MCF 10A (cell line): Measurements from ENCODE around the gene ABCC1. TPM values are rescaled to one million over a fixed set of nuclear protein-coding genes. Genes with fewer than 3 reads are reported as not detected.
A peak's percentile ranks its signal among the peaks of the same experiment; 100 is the strongest.

ENCODE experiments used
- BruUV-seq: library from RNA; stranded (reverse); fragments of 400-500 nt; replicated peaks from 2 replicates; lab custom pipeline; 2021; lab: Mats Ljungman, UMichigan
- CTCF ChIA-PET: fragments of 300-600 bp; sonication (Branson Sonifier 250); formaldehyde crosslinking; extraction: SDS; loops from one replicate; lab custom pipeline; 2021; ENCODE audit warnings: antibody characterized with exemption, inconsistent platforms; lab: Yijun Ruan, JAX
- POLR2A ChIA-PET: fragments of 300-600, 350-650 bp; sonication (Branson Sonifier 250); formaldehyde crosslinking; extraction: SDS; loops from one replicate; lab custom pipeline; 2020; ENCODE audit warnings: antibody characterized with exemption, inconsistent platforms; lab: Yijun Ruan, JAX
- DNase-seq: peaks from one replicate; pipeline ENCODE4 v3.0.0-alpha.2; 2018; ENCODE audit not compliant: unreplicated experiment
- H3K27ac Mint-ChIP-seq: one replicate; pipeline ENCODE4 v1.8.0; 2022; ENCODE audit warnings: mild to moderate bottlenecking, low read depth, mixed read lengths; ENCODE audit not compliant: unreplicated experiment
- H3K27me3 Mint-ChIP-seq: one replicate; pipeline ENCODE4 v1.8.0; 2022; ENCODE audit warnings: mixed read lengths; ENCODE audit not compliant: insufficient read depth, unreplicated experiment
- H3K36me3 Mint-ChIP-seq: one replicate; pipeline ENCODE4 v1.8.0; 2022; ENCODE audit warnings: mild to moderate bottlenecking, moderate library complexity, mixed read lengths; ENCODE audit not compliant: insufficient read depth, unreplicated experiment
- H3K4me1 Mint-ChIP-seq: one replicate; pipeline ENCODE4 v1.8.0; 2022; ENCODE audit warnings: mixed read lengths; ENCODE audit not compliant: insufficient read depth, unreplicated experiment
- H3K4me3 Mint-ChIP-seq: one replicate; pipeline ENCODE4 v1.8.0; 2022; ENCODE audit warnings: mild to moderate bottlenecking, moderate library complexity, mixed read lengths; ENCODE audit not compliant: unreplicated experiment
- H3K9me3 Mint-ChIP-seq: one replicate; pipeline ENCODE4 v1.8.0; 2022; ENCODE audit warnings: mixed read lengths; ENCODE audit not compliant: unreplicated experiment
- CTCF ChIP-seq: fragments of 200-600 bp; IDR thresholded peaks from one replicate; pipeline ENCODE4 v1.8.0; 2022; ENCODE audit warnings: antibody characterized with exemption, mild to moderate bottlenecking; ENCODE audit not compliant: unreplicated experiment
- intact Hi-C: fragments of 100-400 bp; cut with micrococcal nuclease; formaldehyde crosslinking; loops from 2 replicates; pipeline ENCODE4 v1.14.1; 2022
- total RNA-seq: library from RNA; stranded (reverse); gene quantifications from 2 replicates; pipeline ENCODE4 v1.2.3, GENCODE V29; 2022

Gene ABCC1
- total RNA-seq, 1 experiment from 2014 or later: 72.5 TPM

- H3K4me1 Mint-ChIP-seq: peaks cover 14% of the 10 kb centered on the region
- BruUV-seq: no TSS peak
- TF ChIP-seq CTCF: no peak
- CTCF ChIA-PET: interaction anchor here (0.7 to 1.1 kb wide), 3 partner anchors 68 to 144 kb away, joined by 3 to 10 read pairs (median 3); no protein-coding TSS in a partner anchor
- H3K36me3 Mint-ChIP-seq: peaks cover 9% of the 10 kb centered on the region
- DNase-seq: no peak
- POLR2A ChIA-PET: interaction anchor here (0.7 to 3.7 kb wide), 6 partner anchors 14 to 71 kb away, joined by 3 to 32 read pairs (median 6); partner anchors contain the start of gene CEP20
- H3K27me3 Mint-ChIP-seq: no peaks in the 10 kb centered on the region
- no peaks in the 10 kb centered on the region for H3K9me3 Mint-ChIP-seq
- intact Hi-C loops: loop anchor here (5.0 kb wide), 1 partner anchor 75 kb away; no protein-coding TSS in a partner anchor
- H3K27ac Mint-ChIP-seq: peak overlapping the region; percentile 42
- H3K4me3 Mint-ChIP-seq: no peak overlapping the region
These were observed 2.4 kb downstream of the ABCC1 start for GRCh38 chr16:15951852-15952251.

GRCh38 chr16:15952265-15952711 lies 2.9 kb downstream of the ABCC1 start:
- CTCF ChIA-PET: interaction anchor here (0.7 to 1.1 kb wide), 2 partner anchors 78 to 144 kb away, joined by 3 to 10 read pairs; no protein-coding TSS in a partner anchor

GRCh38 chr16:15953477-15953876 lies 4.1 kb downstream of the ABCC1 start:
- POLR2A ChIA-PET: interaction anchor here (1.4 to 3.7 kb wide), 3 partner anchors 13 to 68 kb away, joined by 3 to 32 read pairs (median 5); no protein-coding TSS in a partner anchor
- TF ChIP-seq CTCF: no peak
- no peaks in the 10 kb centered on the region for H3K27me3 Mint-ChIP-seq
- no peak overlapping the region for H3K4me3 Mint-ChIP-seq
- CTCF ChIA-PET: interaction anchor here (0.7 to 1.1 kb wide), 2 partner anchors 13 to 861 kb away, joined by 3 read pairs; no protein-coding TSS in a partner anchor
- peak overlapping the region; percentile 51 for H3K27ac Mint-ChIP-seq
- peaks cover 13% of the 10 kb centered on the region for H3K4me1 Mint-ChIP-seq
- no peak for DNase-seq
- H3K36me3 Mint-ChIP-seq: peaks cover 5% of the 10 kb centered on the region
- intact Hi-C loops: loop anchor here (5.0 kb wide), 1 partner anchor 74 kb away; no protein-coding TSS in a partner anchor
- no peaks in the 10 kb centered on the region for H3K9me3 Mint-ChIP-seq
- BruUV-seq: no TSS peak

More at GRCh38 chr16:15952265-15952711, 2.9 kb downstream of the ABCC1 start:
- H3K27me3 Mint-ChIP-seq: no peaks in the 10 kb centered on the region
- DNase-seq: no peak
- no peak overlapping the region for H3K4me3 Mint-ChIP-seq
- BruUV-seq: no TSS peak
- peaks cover 13% of the 10 kb centered on the region for H3K4me1 Mint-ChIP-seq
- peaks cover 9% of the 10 kb centered on the region for H3K36me3 Mint-ChIP-seq
- H3K27ac Mint-ChIP-seq: peak overlapping the region; percentile 42
- intact Hi-C loops: loop anchor here (5.0 kb wide), 1 partner anchor 75 kb away; no protein-coding TSS in a partner anchor
- TF ChIP-seq CTCF: no peak
- no peaks in the 10 kb centered on the region for H3K9me3 Mint-ChIP-seq
- POLR2A ChIA-PET: interaction anchor here (0.7 to 3.7 kb wide), 5 partner anchors 14 to 70 kb away, joined by 3 to 32 read pairs (median 8); partner anchors contain the start of gene CEP20
